Measurements from ENCODE around the gene MRPS34.
A peak's percentile ranks its signal among the peaks of the same experiment; 100 is the strongest.
"Not testable (repeated sequence)": the region's sequence is repeated elsewhere in the genome, so short reads cannot be mapped to it uniquely, and the experiment has no call there.

The MRPS34 gene

GRCh38 chr16:1772908-1773702, at the start of gene MRPS34:
MRPS34 (minus strand) TSS chr16:1773134; CDS start chr16:1773119, 15 bp downstream.
- peak; percentile 48 for DNase-seq

GRCh38 chr16:1821861-1822611, 49.1 kb upstream of the MRPS34 start:
- no peak for DNase-seq

- DNase-seq = no peak
Measured at GRCh38 chr16:1820946-1821290, 48.0 kb upstream of the MRPS34 start.

- no peak for DNase-seq
Measured at GRCh38 chr16:1820096-1820945, 47.4 kb upstream of the MRPS34 start.

GRCh38 chr16:1819611-1820010, 46.7 kb upstream of the MRPS34 start:
- no peak for DNase-seq

- no peak for DNase-seq
Measured at GRCh38 chr16:1818873-1819525, 46.1 kb upstream of the MRPS34 start.

- no peak for DNase-seq
Measured at GRCh38 chr16:1818204-1818872, 45.4 kb upstream of the MRPS34 start.

- no peak for DNase-seq
Measured at GRCh38 chr16:1817716-1818115, 44.8 kb upstream of the MRPS34 start.

GRCh38 chr16:1817276-1817589, 44.3 kb upstream of the MRPS34 start:
- DNase-seq = no peak

GRCh38 chr16:1816396-1817275, 43.7 kb upstream of the MRPS34 start:
- DNase-seq = no peak

GRCh38 chr16:1815461-1815860, 42.5 kb upstream of the MRPS34 start:
- no peak for DNase-seq

- peak; percentile 17 for DNase-seq
Measured at GRCh38 chr16:1812732-1813163, 39.8 kb upstream of the MRPS34 start.

- no peak for DNase-seq
Measured at GRCh38 chr16:1810536-1810935, 37.6 kb upstream of the MRPS34 start.

GRCh38 chr16:1810106-1810505, 37.2 kb upstream of the MRPS34 start:
- no peak for DNase-seq

GRCh38 chr16:1809281-1809801, 36.4 kb upstream of the MRPS34 start:
- no peak for DNase-seq

GRCh38 chr16:1808691-1809090, 35.8 kb upstream of the MRPS34 start:
- DNase-seq = no peak

- no peak for DNase-seq
Measured at GRCh38 chr16:1807626-1808025, 34.7 kb upstream of the MRPS34 start.

GRCh38 chr16:1800701-1801100, 27.8 kb upstream of the MRPS34 start:
- DNase-seq = no peak

- not testable (repeated sequence) for DNase-seq
Measured at GRCh38 chr16:1799263-1799662, 26.3 kb upstream of the MRPS34 start.

GRCh38 chr16:1794908-1795666, 22.2 kb upstream of the MRPS34 start:
- DNase-seq = no peak

Data from NCI-H2081 treated with DMSO at 0.1 percent for 48 hours (cell line).